HG03135 (cell line): ENCODE measurements around the gene POT1.
"Not testable (repeated sequence)": the region's sequence is repeated elsewhere in the genome, so short reads cannot be mapped to it uniquely, and the experiment has no call there.

ENCODE experiments used
- ATAC-seq: cut with Tn5 transposase; IDR thresholded peaks from one replicate; pipeline ENCODE4 v1.9.1; 2021; ENCODE audit warnings: mild to moderate bottlenecking, moderate library complexity; ENCODE audit not compliant: unreplicated experiment

The POT1 gene

DNA sequence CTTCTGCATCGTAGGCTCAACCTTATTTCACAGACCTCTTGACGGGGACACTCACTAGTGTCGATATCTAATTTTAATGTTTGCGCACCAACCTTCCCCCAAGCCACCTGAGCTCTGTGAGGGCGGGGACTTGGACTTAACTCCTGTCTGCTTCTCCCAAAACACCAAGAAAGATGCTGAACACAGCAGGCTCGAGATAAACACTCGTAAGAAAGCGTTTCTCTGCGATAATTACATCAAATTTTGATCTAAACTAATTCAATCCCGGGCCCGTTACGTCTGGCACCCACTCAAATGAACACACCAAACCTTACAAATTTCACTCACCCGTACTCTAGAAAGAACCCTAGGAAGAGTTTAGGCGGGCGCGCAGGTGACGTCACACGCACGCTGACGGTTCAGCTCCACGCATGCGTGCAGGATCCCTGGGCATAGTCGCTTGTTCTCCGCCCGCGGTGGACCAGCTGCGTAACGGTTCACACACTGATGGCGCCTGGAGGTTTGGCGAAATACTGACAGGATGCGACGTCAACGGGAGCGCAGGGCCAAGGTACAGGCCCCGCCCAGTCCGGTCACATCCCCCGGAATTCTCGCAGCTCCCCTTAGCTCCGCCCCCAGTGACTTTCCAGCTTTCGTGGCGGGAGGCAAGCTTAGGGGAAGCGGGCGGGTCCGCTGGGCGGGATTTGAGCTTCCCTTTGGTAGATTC lies at the start of gene POT1:
TSS of gene POT1 (minus strand) at position 359 of the 706 bp plus-strand sequence. CDS start 32,652 bp downstream, outside the sequence.
- ATAC-seq, result peak; percentile 100

DNA sequence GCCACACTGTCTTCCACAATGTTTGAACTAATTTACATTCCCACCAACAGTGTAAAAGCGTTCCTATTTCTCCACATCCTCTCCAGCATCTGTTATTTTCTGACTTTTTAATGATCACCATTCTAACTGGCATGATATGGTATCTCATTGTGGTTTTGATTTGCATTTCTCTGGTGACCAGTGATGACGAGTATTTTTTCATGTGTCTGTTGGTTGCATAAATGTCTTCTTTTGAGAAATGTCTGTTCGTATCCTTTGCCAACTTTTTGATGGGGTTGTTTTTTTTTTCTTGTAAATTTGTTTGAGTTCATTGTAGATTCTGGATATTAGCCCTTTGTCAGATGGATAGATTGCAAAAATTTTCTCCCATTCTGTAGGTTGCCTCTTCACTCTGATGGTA lies 45.5 kb upstream of the POT1 start:
- ATAC-seq, result not testable (repeated sequence)

DNA sequence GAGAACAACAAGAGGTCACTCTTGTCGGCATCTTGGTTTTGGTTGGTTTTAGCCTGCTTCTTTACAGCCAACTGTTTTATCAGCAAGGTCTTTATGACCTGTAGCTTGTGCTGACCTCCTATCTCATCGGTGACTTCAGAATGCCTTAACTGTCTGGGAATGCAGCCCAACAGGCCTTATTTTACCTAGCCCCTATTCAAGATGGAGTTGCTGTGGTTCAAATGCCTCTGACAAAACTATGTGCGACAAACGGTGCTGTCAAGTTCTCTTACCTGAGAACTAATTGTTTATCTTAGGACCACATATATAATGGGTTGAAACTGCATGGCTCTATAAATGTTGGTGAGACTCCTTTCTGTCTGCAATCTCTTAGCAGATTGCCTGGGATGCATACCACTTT lies 35.9 kb upstream of the POT1 start:
- no peak for ATAC-seq

DNA sequence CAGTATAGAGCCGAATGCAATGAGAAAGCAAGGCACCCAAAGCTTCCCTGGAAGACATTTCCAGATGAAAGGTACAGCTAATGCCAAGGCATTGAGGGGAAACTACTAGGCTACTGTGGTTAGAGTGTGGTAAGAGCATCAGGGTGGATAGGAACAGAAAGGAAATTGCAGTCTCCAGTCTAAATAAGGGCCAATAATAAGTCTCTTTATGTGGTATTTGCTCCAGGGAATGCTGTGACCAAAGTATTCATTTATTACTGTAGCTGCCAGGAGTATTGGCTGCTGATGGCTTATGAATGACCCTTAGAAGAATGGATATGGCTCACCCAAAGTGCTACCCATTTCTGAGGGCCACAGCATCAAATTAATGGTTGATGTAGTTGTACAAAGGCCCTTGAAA lies 30.1 kb upstream of the POT1 start:
- ATAC-seq, result no peak

GRCh38 chr7:124957952-124958351 lies 28.3 kb upstream of the POT1 start:
- not testable (repeated sequence) for ATAC-seq

DNA sequence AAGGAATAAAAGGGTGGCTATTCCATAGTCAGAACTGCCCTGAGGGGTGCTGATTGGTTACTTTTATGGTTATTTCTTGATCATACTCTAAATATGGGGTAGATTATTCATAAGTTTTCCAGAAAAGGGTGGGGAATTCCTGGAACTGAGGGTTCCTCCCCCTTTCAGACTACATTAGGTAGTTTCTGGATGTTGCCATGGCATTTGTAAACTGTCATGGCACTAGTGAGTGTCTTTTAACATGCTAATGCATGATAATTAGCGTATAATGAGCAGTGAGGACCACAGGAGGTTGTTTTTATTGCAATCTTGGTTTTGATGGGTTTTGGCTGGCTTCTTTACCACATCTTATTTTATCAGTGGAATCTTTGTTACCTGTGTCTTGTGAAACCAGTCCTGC lies 26.5 kb upstream of the POT1 start:
- ATAC-seq, result no peak

DNA sequence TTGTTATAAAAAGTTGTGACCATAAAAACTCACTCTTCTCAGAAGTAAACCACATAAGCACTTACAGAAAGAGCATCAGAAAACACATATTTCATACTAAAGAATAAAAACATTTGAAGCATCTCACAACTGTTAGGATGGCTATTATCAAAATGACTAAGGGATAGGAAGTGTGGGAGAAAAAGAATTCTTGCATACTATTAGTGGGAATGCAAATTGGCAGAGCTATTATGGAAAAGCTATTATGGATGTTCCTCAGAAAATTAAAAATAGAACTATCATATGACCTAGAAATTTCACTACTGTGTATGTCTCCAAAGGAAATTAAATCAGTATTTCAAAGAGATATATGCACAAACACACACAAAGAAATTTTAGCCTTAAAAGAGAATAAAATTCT lies 25.2 kb upstream of the POT1 start:
- ATAC-seq, result no peak

GRCh38 chr7:124945680-124946079 lies 16.1 kb upstream of the POT1 start:
- no peak for ATAC-seq

DNA sequence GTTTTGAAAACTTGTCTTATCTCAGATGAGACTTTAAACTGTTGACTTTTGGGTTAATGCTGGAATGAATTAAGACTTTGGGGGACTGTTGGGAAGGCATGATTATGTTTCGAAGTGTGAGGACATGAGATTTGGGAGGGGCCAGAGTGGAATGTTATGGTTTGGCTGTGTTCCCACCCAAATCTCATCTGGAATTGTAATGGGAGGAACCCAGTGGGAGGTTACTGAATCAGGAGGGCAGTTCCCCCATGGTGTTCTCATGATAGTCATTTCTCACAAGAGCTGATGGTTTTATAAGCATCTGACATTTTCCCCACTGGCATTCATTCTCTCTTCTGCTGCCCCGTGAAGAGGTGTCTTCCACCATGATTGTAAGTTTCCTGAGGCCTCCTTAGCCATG lies 13.8 kb upstream of the POT1 start:
- no peak for ATAC-seq

DNA sequence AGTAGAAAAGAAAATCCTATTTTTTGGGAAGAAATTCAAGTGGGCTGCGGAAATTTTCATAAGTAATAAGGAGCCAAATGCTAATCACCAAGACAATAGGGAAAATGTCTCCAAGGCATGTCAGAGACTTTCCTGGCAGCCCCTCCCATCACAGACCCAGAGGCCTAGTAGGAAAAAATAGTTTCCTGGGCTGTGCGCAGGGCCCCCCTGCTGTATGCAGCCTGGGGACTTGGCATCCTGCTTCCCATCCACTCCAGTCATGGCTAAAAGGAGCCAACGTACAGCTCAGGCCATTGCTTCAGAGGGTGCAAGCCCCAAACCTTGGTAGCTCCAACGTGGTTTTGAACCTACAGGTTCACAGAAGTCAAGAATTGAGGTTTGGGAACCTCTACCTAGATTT lies 12.8 kb upstream of the POT1 start:
- no peak for ATAC-seq

GRCh38 chr7:124940306-124940705 lies 10.7 kb upstream of the POT1 start:
- no peak for ATAC-seq

- ATAC-seq, result no peak
These were observed 8.5 kb upstream of the POT1 start for GRCh38 chr7:124938128-124938527.

GRCh38 chr7:124937076-124937475 lies 7.5 kb upstream of the POT1 start:
- no peak for ATAC-seq

- no peak for ATAC-seq
These were observed 5.2 kb upstream of the POT1 start for GRCh38 chr7:124934841-124935240.

DNA sequence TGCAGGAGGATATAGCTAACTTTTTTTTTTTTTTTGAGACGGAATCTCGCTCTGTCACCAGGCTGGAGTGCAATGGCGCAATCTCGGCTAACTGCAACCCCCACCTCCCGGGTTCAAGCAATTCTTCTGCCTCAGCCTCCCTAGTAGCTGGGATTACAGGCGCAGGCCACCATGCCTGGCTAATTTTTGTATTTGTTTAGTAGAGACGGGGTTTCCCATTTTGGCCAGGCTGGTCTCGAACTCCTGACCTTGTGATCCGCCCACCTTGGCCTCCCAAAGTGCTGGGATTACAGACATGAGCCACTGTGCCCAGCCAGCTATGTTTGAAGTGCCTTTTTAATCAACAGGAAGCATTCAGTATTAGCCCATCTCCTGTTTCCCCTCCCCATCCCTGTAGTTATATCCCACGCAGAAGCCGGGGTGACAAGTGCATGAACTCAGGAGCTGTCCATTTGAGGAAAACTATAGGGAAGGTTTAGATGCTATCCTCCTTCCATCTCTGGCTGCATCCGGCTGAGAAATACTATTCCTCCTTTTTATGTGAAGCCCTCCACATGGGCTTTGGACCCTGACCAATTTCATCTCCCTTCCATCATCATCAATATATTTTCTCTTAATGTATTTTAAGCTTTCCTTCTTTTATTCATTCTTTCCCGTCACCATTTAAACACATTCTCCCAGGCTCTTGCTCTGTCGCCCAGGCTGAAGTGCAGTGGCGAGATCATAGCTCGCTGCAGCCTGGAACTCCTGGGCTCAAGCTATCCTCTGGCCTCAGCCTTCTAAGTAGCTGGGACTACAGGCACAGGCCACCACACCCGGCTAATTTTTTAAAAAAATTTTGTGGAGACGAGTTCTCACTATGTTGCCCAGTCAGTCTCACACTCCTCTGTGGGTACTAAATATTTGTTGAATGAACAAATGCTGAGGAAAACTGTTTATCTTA lies 1.3 kb upstream of the POT1 start:
- no peak for ATAC-seq

GRCh38 chr7:124930173-124930623 lies 573 bp upstream of the POT1 start:
- ATAC-seq, result no peak

DNA sequence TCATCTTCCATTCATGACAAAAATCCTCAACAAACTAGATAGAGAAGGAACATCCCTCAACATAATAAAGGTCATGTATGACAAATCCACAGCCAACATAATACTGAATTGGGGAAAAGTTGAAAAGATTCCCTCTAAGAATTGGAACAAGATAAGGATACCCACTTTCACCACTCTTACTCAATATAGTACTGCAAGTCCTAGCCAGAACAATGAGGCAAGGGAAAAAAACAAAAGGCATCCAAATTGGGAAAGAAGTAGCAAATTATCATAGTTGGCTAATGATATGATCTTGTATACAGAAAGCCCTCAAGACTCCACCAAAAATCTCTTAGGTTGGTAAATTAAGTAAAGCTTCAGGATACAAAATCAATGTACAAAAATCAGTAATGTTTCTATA lies 4.7 kb downstream of the POT1 start:
- ATAC-seq, result no peak

DNA sequence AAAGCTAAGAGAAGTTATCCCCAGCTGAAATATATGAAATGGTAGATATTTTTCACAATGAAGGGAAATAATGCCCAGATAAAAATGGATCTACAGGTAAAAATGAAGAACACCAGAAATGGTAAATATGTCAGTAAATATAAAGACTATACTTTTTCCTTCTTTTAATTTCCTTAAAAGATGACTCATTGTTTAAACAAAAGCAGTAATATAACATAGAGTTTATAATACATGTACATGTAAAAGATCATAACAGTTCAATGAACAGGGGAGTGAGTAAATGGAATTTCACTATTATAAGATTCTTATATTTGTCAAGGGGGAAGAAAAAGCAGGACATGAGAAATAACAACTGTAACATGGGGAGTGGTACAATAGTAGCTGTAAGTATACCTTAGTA lies 7.4 kb downstream of the POT1 start:
- ATAC-seq, result no peak

DNA sequence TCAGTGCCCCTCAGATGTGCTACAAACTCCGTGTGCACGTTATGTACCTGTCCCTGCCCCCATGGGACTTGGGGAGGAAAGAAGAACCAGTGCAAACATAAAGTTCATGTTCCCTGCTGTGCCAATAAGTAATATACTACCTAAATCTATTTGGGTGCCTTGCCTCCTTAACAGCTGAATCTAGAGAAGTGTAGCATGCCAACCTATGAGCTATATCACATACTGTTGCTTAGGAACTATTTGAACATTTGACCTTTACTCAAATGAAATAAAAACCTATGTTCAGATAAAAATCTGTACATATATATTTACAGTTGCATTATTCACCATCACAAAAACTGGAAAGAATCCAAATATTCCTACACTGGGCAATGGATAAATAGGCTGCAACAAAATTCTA lies 9.8 kb downstream of the POT1 start:
- ATAC-seq, result no peak

GRCh38 chr7:124918662-124919061 lies 11.0 kb downstream of the POT1 start:
- ATAC-seq, result peak; percentile 62

DNA sequence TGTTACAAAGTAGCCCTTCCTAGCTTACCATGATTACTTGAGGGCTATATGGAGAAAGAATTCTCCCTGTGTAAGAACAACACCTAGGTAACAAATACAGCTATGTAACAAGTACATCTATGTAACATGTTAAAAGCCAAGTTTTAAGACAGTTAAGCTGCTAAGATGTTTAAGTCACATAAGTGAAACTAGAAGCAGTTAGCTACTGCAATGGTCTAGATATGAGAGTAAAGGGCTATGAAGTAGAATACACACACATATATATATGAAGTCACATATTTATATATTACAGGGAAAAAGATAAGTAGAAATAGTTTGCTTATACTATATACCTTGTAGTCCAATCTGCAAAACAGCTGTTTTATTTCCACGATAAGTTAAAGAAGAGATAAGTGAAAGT lies 14.4 kb downstream of the POT1 start:
- ATAC-seq, result no peak

DNA sequence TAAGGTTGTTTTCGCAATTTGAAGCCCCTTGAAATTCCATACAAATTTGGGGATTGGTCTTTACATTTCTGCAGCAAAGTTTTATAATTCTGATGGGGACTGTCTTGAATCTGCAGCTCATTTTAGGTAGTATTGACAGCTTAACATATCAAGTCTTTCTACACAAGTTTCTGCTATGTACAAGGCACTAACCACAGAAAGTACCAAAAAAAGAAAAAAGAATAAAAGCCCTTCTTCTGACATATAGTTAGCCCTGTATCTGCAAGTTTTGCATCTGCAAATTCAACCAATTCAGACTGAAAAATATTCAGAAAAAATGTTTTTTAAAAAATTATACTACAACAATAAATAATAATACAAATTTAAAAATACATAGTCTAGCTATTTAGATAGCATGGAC lies 15.3 kb downstream of the POT1 start:
- ATAC-seq, result no peak
